Fibroblast of pulmonary artery (primary cell): ENCODE results near the gene OSM.

Source experiments
- DNase-seq: peaks from one replicate; pipeline ENCODE4 v3.0.0-alpha.2; 2010; ENCODE audit warnings: low read depth
- H3K4me3 ChIP-seq: replicated peaks from 2 replicates; pipeline ENCODE4 v1.5.1; 2011; ENCODE audit warnings: low read depth, mild to moderate bottlenecking, control low read depth, low read length, moderate library complexity
- CTCF ChIP-seq: IDR thresholded peaks from 2 replicates; pipeline ENCODE4 v1.5.1; 2011; ENCODE audit warnings: mild to moderate bottlenecking, control low read depth, low read length, inconsistent platforms; ENCODE audit errors: missing control alignments

OSM gene

GRCh38 chr22:30224161-30224857, 42.3 kb downstream of the OSM start:
- DNase-seq = no peak
- H3K4me3 ChIP-seq = no peak overlapping the region
- no peak for TF ChIP-seq CTCF

GRCh38 chr22:30223303-30223702, 43.3 kb downstream of the OSM start:
- no peak overlapping the region for H3K4me3 ChIP-seq
- no peak for DNase-seq
- no peak for TF ChIP-seq CTCF

GRCh38 chr22:30222321-30222720, 44.3 kb downstream of the OSM start:
- H3K4me3 ChIP-seq = no peak overlapping the region
- DNase-seq = no peak
- no peak for TF ChIP-seq CTCF

GRCh38 chr22:30221121-30221992, 45.3 kb downstream of the OSM start:
- no peak overlapping the region for H3K4me3 ChIP-seq
- TF ChIP-seq CTCF = no peak
- DNase-seq = no peak

- no peak overlapping the region for H3K4me3 ChIP-seq
- TF ChIP-seq CTCF = no peak
- DNase-seq = no peak
Measured at GRCh38 chr22:30220338-30221012, 46.2 kb downstream of the OSM start.

- no peak overlapping the region for H3K4me3 ChIP-seq
- TF ChIP-seq CTCF = no peak
- no peak for DNase-seq
Measured at GRCh38 chr22:30219668-30220278, 46.9 kb downstream of the OSM start.
